DOHH2 (cell line): ENCODE measurements around the gene PDLIM1.

Experiments used
- CTCF ChIP-seq: fragments of 200-600 bp; sonication (generic); IDR thresholded peaks from one replicate; pipeline ENCODE4 v1.5.1; 2014; ENCODE audit warnings: antibody characterized with exemption, mild to moderate bottlenecking, low read depth, low read length; ENCODE audit not compliant: poor library complexity, severe bottlenecking
- EZH2phosphoT487 ChIP-seq: fragments of 200-600 bp; sonication (generic); IDR thresholded peaks from 2 replicates; pipeline ENCODE4 v1.6.1; 2017; ENCODE audit warnings: borderline replicate concordance, mild to moderate bottlenecking, antibody characterized with exemption, low read length, moderate library complexity, mixed read lengths

- no peak for TF ChIP-seq CTCF
- TF ChIP-seq EZH2phosphoT487, result no peak
Observed at GRCh38 chr10:95334805-95335144, 44.0 kb upstream of the PDLIM1 start.
